ENCODE results near the gene PDE4D. TPM values are rescaled to one million over a fixed set of nuclear protein-coding genes. Genes with fewer than 3 reads are reported as not detected.
A peak's percentile ranks its signal among the peaks of the same experiment; 100 is the strongest.

Gene PDE4D
- total RNA-seq, 5 donors from 2014 or later (not counting 1 experiment from before 2014, with no cell fraction given): 45.1 to 136 (median 64.9) TPM

DNA sequence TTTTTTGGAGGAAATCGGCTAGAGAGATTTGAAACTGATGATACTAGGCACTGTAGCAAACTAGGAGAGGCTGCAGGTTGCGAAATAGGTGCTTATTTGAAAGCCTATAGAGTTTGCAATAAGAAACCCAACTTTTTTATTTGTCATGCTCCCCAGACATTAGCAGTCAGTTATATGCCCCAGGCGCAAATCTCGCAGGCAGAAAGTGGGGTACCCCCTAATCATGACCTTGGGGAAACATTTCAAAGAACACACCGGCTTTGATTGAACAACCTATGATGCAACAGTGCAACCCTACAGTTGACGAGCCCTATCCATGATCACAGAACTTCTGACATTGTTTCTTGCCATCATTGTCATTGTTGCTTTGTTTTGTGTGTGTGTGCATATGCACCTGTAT is 800.2 kb downstream of the PDE4D start:
- no peak for ATAC-seq (replicated peaks in 1 of 4)
- ChIA-PET POLR2A (no interaction called here), CTCF (interaction anchor here in 1 of 2 donors (0.7 kb wide), 1 partner anchor 35 kb away, joined by 3 read pairs; no protein-coding TSS in a partner anchor)
- DNase-seq: peak in 1 of 35 experiments; percentile 6
- WGBS (ENCODE audit: insufficient coverage): 67% methylated on average over 3 of the region's 6 CpGs
- Mint-ChIP-seq H3K27ac (peak overlapping the region in 1 of 2 donors; percentile 5), H3K36me3 (no peaks in the 10 kb centered on the region), H3K27me3 (no peaks in the 10 kb centered on the region), H3K9me3 (peaks cover 0 to 4% (median 3%) of the 10 kb centered on the region in 3 donors), H3K4me1 (peaks cover 16 to 29% (median 28%) of the 10 kb centered on the region in 3 donors), H3K4me3 (no peak overlapping the region)
- Histone ChIP-seq H3K4me1 (ENCODE audit: control insufficient read depth in 1 of 2, extremely low read depth in 1 of 2, insufficient read depth in 2 of 2, low read length in 2 of 2) (peaks cover 2 to 13% of the 10 kb centered on the region in 2 experiments), H3K27ac (ENCODE audit: low read length) (no peak overlapping the region), H3K9me3 (no peaks in the 10 kb centered on the region), H3K27me3 (replicated peaks in 1 of 2; ENCODE audit: control insufficient read depth in 2 of 2, extremely low read depth in 1 of 2, insufficient read depth in 2 of 2, low read length in 1 of 2) (no peaks in the 10 kb centered on the region), H3K36me3 (ENCODE audit: control insufficient read depth in 2 of 2, extremely low read depth in 1 of 2, insufficient read depth in 1 of 2, low read length in 1 of 2) (no peaks in the 10 kb centered on the region), H3K4me3 (ENCODE audit: control insufficient read depth in 1 of 2, extremely low read depth in 1 of 2, low read length in 1 of 2) (no peak overlapping the region)

DNA sequence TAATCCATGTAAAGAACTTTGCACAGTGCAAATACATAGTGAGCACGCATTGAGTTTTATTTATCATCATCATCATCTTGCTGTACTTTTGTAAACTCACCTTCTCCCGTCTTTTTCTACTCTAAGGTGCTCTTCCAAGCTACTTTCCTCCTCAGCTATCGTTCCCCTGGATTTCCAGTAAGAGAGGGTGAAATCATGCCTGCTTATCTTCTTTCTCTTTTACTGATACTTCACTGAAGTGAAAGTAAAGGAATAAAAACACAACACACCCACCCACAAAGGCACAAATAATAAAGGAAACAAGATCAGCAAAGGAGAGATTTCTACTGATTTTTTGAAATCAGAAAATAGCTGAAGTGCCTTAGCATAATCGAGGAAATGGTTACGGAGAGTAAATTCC is 800.8 kb downstream of the PDE4D start:
- 78% methylated on average over 3 of the region's 5 CpGs for WGBS (ENCODE audit: insufficient coverage)
- CTCF ChIA-PET: interaction anchor here (0.7 to 1.0 kb wide), 2 partner anchors 35 to 53 kb away, joined by 3 read pairs; no protein-coding TSS in a partner anchor
- Histone ChIP-seq H3K27me3 (replicated peaks in 1 of 2; ENCODE audit: control insufficient read depth in 2 of 2, extremely low read depth in 1 of 2, insufficient read depth in 2 of 2, low read length in 1 of 2) (no peaks in the 10 kb centered on the region), H3K27ac (ENCODE audit: low read length) (no peak overlapping the region), H3K4me3 (ENCODE audit: control insufficient read depth in 1 of 2, extremely low read depth in 1 of 2, low read length in 1 of 2) (no peak overlapping the region), H3K4me1 (ENCODE audit: control insufficient read depth in 1 of 2, extremely low read depth in 1 of 2, insufficient read depth in 2 of 2, low read length in 2 of 2) (peaks cover 0 to 13% of the 10 kb centered on the region in 2 experiments), H3K36me3 (ENCODE audit: control insufficient read depth in 2 of 2, extremely low read depth in 1 of 2, insufficient read depth in 1 of 2, low read length in 1 of 2) (no peaks in the 10 kb centered on the region), H3K9me3 (no peaks in the 10 kb centered on the region)
- Mint-ChIP-seq H3K4me3 (peak overlapping the region in 1 of 3 donors; percentile 10), H3K27ac (peak overlapping the region in 1 of 2 donors; percentile 65), H3K9me3 (peaks cover 0 to 4% (median 3%) of the 10 kb centered on the region in 3 donors), H3K4me1 (peaks cover 16 to 28% (median 27%) of the 10 kb centered on the region in 3 donors), H3K27me3 (peaks cover 0 to 6% of the 10 kb centered on the region in 2 donors), H3K36me3 (no peaks in the 10 kb centered on the region)
- POLR2A ChIA-PET: no interaction called here
- no peak for ATAC-seq (replicated peaks in 1 of 4)
- no peak for DNase-seq

DNA sequence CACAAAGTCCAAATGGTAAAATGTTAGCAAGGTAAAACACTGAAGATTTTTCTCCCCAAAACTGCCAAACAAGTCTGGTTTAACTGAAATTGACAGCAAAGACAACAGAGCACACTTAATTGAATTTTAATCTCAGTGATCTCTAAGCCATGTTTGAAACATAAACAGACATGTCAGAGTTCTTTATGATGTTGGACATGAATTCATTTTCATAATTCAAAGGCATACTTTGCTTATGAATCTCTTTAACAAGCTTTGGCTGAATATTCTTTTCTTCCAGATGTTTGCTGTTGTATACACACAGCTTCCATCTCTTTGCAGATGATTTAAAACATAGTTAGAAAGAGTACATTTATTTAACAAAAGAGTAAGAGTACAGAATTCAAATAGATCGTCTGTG is 801.6 kb downstream of the PDE4D start:
- peaks cover 0 to 4% (median 3%) of the 10 kb centered on the region in 3 donors for H3K9me3 Mint-ChIP-seq
- ChIA-PET CTCF (interaction anchor here in 1 of 2 donors (1.0 kb wide), 1 partner anchor 53 kb away, joined by 3 read pairs; no protein-coding TSS in a partner anchor), POLR2A (no interaction called here)
- Histone ChIP-seq H3K27me3 (replicated peaks in 1 of 2; ENCODE audit: control insufficient read depth in 2 of 2, extremely low read depth in 1 of 2, insufficient read depth in 2 of 2, low read length in 1 of 2) (peaks cover 0 to 3% of the 10 kb centered on the region in 2 experiments), H3K36me3 (ENCODE audit: control insufficient read depth in 2 of 2, extremely low read depth in 1 of 2, insufficient read depth in 1 of 2, low read length in 1 of 2) (no peaks in the 10 kb centered on the region), H3K4me3 (ENCODE audit: control insufficient read depth in 1 of 2, extremely low read depth in 1 of 2, low read length in 1 of 2) (no peak overlapping the region), H3K27ac (ENCODE audit: low read length) (no peak overlapping the region), H3K4me1 (ENCODE audit: control insufficient read depth in 1 of 2, extremely low read depth in 1 of 2, insufficient read depth in 2 of 2, low read length in 2 of 2) (peaks cover 0 to 13% of the 10 kb centered on the region in 2 experiments), H3K9me3 (no peaks in the 10 kb centered on the region)
- no peaks in the 10 kb centered on the region for H3K36me3 Mint-ChIP-seq
- no peak overlapping the region for H3K27ac Mint-ChIP-seq
- ATAC-seq (replicated peaks in 1 of 4) (no peak), DNase-seq (no peak)
- H3K4me3 Mint-ChIP-seq: no peak overlapping the region
- H3K27me3 Mint-ChIP-seq: peaks cover 0 to 8% of the 10 kb centered on the region in 2 donors
- H3K4me1 Mint-ChIP-seq: peaks cover 16 to 24% (median 22%) of the 10 kb centered on the region in 3 donors
- no CpG with 5 or more reads among the region's 1 CpG for WGBS (ENCODE audit: insufficient coverage)

DNA sequence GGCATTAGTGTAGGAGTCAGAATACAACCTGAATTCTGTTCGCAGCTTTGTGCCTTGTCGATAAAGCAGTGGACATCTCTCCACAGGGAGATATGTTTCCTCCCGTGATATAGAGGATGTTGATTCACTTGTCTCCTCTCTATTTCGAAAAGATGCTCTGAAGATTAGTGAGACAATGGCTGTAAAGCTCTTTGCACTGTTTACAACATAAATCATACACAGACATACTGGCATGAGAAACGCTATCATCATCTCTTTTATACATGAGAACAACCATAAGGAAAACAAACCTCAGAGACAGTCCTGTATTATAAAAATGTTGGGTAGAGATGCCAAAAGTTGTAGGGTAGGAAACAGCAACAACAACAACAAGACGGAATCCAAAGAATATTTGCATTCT is 803.2 kb downstream of the PDE4D start:
- H3K36me3 Mint-ChIP-seq: no peaks in the 10 kb centered on the region
- H3K4me3 Mint-ChIP-seq: no peak overlapping the region
- H3K4me1 Mint-ChIP-seq: peaks cover 15 to 16% (median 16%) of the 10 kb centered on the region in 3 donors
- no peaks in the 10 kb centered on the region for H3K9me3 ChIP-seq
- no peak overlapping the region for H3K27ac ChIP-seq (ENCODE audit: low read length)
- H3K27me3 Mint-ChIP-seq: peaks cover 0 to 8% of the 10 kb centered on the region in 2 donors
- peaks cover 0 to 13% of the 10 kb centered on the region in 2 experiments for H3K4me1 ChIP-seq (ENCODE audit: control insufficient read depth in 1 of 2, extremely low read depth in 1 of 2, insufficient read depth in 2 of 2, low read length in 2 of 2)
- no peak for ATAC-seq (replicated peaks in 1 of 4)
- no CpG with 5 or more reads among the region's 6 CpGs for WGBS (ENCODE audit: insufficient coverage)
- H3K4me3 ChIP-seq (ENCODE audit: control insufficient read depth in 1 of 2, extremely low read depth in 1 of 2, low read length in 1 of 2): no peak overlapping the region
- ChIA-PET CTCF (no interaction called here), POLR2A (no interaction called here)
- no peaks in the 10 kb centered on the region for H3K36me3 ChIP-seq (ENCODE audit: control insufficient read depth in 2 of 2, extremely low read depth in 1 of 2, insufficient read depth in 1 of 2, low read length in 1 of 2)
- H3K27ac Mint-ChIP-seq: no peak overlapping the region
- peaks cover 0 to 3% (median 0%) of the 10 kb centered on the region in 3 donors for H3K9me3 Mint-ChIP-seq
- peaks cover 0 to 3% of the 10 kb centered on the region in 2 experiments for H3K27me3 ChIP-seq (replicated peaks in 1 of 2; ENCODE audit: control insufficient read depth in 2 of 2, extremely low read depth in 1 of 2, insufficient read depth in 2 of 2, low read length in 1 of 2)
- DNase-seq: no peak

DNA sequence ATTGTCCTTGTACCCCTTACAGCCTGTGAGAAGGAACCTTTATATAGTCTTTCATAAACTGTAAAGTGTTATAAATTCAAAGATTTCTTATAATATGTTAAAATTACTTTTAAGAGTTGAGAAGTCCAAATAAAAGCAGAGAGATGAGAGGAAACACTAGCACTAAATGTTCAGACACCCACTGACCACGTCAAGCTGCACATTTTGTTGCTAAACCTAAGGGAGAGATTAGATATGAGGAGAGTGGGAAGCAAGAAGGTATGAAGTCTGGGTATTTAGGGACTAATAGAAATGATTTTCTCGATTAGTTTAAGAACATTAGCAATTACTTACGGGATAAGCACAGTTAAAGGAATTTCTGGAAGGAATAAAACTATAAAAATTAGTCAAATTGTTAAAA is 803.8 kb downstream of the PDE4D start:
- Histone ChIP-seq H3K27ac (ENCODE audit: low read length) (no peak overlapping the region), H3K36me3 (ENCODE audit: control insufficient read depth in 2 of 2, extremely low read depth in 1 of 2, insufficient read depth in 1 of 2, low read length in 1 of 2) (no peaks in the 10 kb centered on the region), H3K4me3 (ENCODE audit: control insufficient read depth in 1 of 2, extremely low read depth in 1 of 2, low read length in 1 of 2) (no peak overlapping the region), H3K9me3 (no peaks in the 10 kb centered on the region), H3K4me1 (ENCODE audit: control insufficient read depth in 1 of 2, extremely low read depth in 1 of 2, insufficient read depth in 2 of 2, low read length in 2 of 2) (peaks cover 0 to 11% of the 10 kb centered on the region in 2 experiments), H3K27me3 (replicated peaks in 1 of 2; ENCODE audit: control insufficient read depth in 2 of 2, extremely low read depth in 1 of 2, insufficient read depth in 2 of 2, low read length in 1 of 2) (peaks cover 0 to 3% of the 10 kb centered on the region in 2 experiments)
- Mint-ChIP-seq H3K4me3 (no peak overlapping the region), H3K27ac (no peak overlapping the region), H3K36me3 (no peaks in the 10 kb centered on the region), H3K4me1 (peaks cover 15 to 16% (median 16%) of the 10 kb centered on the region in 3 donors), H3K9me3 (peaks cover 0 to 3% (median 0%) of the 10 kb centered on the region in 3 donors), H3K27me3 (peaks cover 0 to 8% of the 10 kb centered on the region in 2 donors)
- WGBS (ENCODE audit: insufficient coverage): no CpG with 5 or more reads among the region's 3 CpGs
- ATAC-seq (replicated peaks in 1 of 4) (no peak), DNase-seq (no peak)
- CTCF ChIA-PET: no interaction called here
- POLR2A ChIA-PET: no interaction called here

DNA sequence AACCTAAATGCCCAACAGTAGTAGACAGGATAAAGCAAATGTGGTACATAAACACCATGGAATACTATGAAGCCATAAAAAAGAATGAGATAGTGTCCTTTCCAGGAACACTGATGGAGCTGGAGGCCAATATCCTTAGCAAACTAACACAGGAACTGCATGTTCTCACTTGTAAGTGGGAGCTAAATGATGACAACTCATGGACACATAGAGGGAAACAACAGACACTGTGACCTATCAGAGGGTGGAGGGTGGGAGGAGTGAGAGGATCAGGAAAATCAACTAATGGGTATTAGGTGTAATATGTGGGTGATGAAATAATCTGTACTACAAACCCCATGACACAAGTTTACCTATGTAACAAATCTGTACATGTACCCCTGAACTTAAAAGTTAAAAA is 805.0 kb downstream of the PDE4D start:
- Histone ChIP-seq H3K36me3 (ENCODE audit: control insufficient read depth in 2 of 2, extremely low read depth in 1 of 2, insufficient read depth in 1 of 2, low read length in 1 of 2) (no peaks in the 10 kb centered on the region), H3K4me3 (ENCODE audit: control insufficient read depth in 1 of 2, extremely low read depth in 1 of 2, low read length in 1 of 2) (no peak overlapping the region), H3K27ac (ENCODE audit: low read length) (no peak overlapping the region), H3K9me3 (no peaks in the 10 kb centered on the region), H3K27me3 (replicated peaks in 1 of 2; ENCODE audit: control insufficient read depth in 2 of 2, extremely low read depth in 1 of 2, insufficient read depth in 2 of 2, low read length in 1 of 2) (peaks cover 0 to 3% of the 10 kb centered on the region in 2 experiments), H3K4me1 (ENCODE audit: control insufficient read depth in 1 of 2, extremely low read depth in 1 of 2, insufficient read depth in 2 of 2, low read length in 2 of 2) (peaks cover 0 to 10% of the 10 kb centered on the region in 2 experiments)
- peaks cover 0 to under 1% (median 0%) of the 10 kb centered on the region in 3 donors for H3K9me3 Mint-ChIP-seq
- no peak overlapping the region for H3K4me3 Mint-ChIP-seq
- peaks cover 0 to 8% of the 10 kb centered on the region in 2 donors for H3K27me3 Mint-ChIP-seq
- ATAC-seq (replicated peaks in 1 of 4): no peak
- H3K36me3 Mint-ChIP-seq: no peaks in the 10 kb centered on the region
- peaks cover 10 to 12% (median 10%) of the 10 kb centered on the region in 3 donors for H3K4me1 Mint-ChIP-seq
- DNase-seq: no peak
- ChIA-PET POLR2A (no interaction called here), CTCF (no interaction called here)
- no peak overlapping the region for H3K27ac Mint-ChIP-seq
